ENCODE results near the gene FYN.
"Not testable (repeated sequence)": the region's sequence is repeated elsewhere in the genome, so short reads cannot be mapped to it uniquely, and the experiment has no call there.

DNA sequence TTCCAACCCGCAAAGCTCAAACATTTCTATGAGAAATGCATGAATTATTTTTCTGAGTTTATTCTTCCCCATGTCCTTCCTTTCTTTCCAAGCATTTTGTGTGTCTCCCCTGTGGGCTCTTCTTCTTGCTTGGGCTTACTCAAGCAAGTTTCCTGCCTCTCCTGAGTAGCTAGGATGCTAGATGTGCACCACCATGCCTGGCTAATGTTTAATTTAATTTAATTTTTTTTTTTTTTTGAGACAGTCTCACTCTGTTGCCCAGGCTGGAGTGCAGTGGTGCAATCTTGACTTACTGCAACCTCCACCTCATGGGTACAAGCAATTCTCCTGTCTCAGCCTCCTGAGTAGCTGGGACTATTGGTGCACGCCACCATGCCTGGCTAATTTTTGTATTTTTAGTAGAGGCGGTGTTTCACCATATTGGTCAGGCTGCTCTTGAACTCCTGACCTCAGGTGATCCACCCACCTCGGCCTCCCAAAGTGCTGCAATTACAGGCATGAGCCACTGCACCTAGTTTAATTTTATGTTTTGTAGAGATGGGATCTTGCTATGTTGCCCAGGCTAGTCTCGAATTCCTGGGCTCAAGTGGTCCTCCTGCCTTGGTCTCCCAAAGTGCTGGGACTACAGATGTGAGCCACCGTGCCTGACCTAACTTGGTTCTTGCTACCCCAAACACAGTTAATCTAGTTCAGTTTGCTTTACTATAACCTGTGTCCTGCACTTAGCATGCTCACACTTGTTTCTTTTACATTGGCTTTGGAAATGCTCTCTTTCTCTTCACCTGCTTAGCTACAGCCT, 192.2 kb downstream of the FYN start:
- TF ChIP-seq POLR2AphosphoS5 (IDR thresholded peaks at IDR 0.05; ENCODE audit: low read depth, low read length); POLR2A (IDR thresholded peaks at IDR 0.05; ENCODE audit: low read depth, low read length); PAX5 (IDR thresholded peaks at IDR 0.05; ENCODE audit: insufficient read depth, low read length, severe bottlenecking); TAF1 (IDR thresholded peaks at IDR 0.05; ENCODE audit: low read depth, low read length); POU2F2 (IDR thresholded peaks at IDR 0.05; ENCODE audit: low read depth, low read length); SPI1 (IDR thresholded peaks at IDR 0.05; ENCODE audit: low read depth, low read length): not testable (repeated sequence)

Measured in GM12891 (cell line).